Placental epithelial cell (primary cell): Measurements from ENCODE around the gene CLSTN3. TPM values are rescaled to one million over a fixed set of nuclear protein-coding genes. Genes with fewer than 3 reads are reported as not detected.

Source experiments
- small RNA-seq: library from RNA; depleted of rRNA; stranded (forward); fragments of <200 nt; gene quantifications from one replicate; pipeline ENCODE3, GENCODE V24; 2012
- total RNA-seq: library from RNA; depleted of rRNA; stranded (reverse); fragments of >200 nt; gene quantifications from 2 replicates; pipeline ENCODE4 v1.2.3, GENCODE V29; 2012

CLSTN3 gene
- 39.4 and 45.5 TPM in 2 replicates for total RNA-seq

DNA sequence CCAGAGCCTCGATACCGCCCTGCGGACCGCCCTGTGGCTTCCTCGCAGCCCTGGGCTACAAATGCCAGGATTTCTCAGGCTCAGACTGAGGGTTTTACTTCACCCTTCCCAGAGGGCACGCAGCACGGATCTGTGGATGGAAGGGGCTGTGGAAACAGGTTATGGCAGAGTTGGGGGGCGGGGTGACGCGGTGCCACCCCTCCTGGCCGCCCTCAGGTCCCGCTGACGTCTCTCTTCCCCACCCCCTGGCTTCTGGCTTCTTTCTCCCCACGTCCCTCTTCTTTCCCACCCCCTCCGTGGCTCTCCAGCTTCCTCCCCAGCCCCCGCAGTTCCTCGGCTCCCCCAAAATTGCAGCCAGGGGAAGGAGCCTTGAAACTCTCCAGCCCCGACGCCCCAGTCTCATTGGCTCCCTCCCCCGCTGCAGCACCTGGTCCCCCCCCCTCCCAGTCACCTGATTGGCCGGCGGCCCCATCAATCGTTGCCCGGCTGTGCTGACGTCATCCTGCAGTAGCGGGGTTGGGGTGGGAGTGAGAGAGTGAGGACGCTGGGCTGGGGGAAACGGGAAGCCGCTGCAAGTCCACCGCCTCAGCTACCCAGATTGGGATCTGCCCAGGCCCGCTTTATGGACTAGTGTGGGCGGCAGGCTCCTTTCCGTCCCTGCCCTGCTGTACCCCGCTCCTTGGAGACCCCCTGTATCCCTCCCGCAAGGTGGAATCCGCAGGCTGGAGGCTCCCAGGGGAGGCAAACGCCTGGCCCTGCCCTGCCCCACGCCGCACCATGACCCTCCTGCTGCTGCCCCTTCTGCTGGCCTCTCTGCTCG is at the start of gene CLSTN3:
CLSTN3 (plus strand) TSS at position 500 of the 820 bp plus-strand sequence; CDS start at position 778, 278 bp downstream.

DNA sequence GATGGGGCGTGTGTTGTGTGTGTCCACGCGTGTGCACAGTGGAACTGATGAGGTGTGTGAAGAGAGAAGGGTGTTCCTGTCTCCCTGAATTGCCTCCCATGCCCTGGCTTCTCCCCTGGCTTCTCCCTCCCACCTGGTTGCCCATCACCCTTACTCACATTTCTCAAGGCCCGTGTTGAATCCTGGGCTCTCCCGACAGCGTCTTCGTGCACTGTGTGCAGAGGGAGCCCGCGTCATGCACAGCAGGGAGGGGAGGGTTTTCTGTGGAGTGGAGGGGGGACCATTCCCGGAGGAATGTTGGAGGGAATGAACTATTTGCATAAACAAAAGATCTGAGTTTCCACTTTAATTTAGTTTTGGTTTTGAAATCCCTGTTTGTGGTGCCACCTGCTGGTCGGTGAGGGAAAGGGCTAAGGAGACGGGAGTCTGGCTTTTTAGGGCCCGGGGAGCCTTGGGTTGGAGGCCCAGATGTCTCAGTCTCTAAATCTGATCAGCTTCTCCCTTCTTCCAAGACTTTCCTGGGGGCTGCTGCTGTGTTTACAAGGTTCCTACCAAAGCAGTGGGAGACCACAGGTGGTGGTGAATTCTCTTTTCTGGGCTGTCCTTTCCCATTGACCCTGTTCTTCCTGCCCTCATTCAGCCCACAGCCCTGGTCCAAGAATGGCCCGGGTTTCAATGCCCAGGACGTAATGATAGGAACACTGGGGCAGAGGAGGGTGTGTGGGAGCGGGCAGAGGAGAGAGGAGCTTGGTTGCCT is 37.8 kb upstream of the CLSTN3 start, which contains the start of gene C1R:
C1R (minus strand) TSS at position 217 of the 757 bp plus-strand sequence; CDS start at position 160, 57 bp downstream.

DNA sequence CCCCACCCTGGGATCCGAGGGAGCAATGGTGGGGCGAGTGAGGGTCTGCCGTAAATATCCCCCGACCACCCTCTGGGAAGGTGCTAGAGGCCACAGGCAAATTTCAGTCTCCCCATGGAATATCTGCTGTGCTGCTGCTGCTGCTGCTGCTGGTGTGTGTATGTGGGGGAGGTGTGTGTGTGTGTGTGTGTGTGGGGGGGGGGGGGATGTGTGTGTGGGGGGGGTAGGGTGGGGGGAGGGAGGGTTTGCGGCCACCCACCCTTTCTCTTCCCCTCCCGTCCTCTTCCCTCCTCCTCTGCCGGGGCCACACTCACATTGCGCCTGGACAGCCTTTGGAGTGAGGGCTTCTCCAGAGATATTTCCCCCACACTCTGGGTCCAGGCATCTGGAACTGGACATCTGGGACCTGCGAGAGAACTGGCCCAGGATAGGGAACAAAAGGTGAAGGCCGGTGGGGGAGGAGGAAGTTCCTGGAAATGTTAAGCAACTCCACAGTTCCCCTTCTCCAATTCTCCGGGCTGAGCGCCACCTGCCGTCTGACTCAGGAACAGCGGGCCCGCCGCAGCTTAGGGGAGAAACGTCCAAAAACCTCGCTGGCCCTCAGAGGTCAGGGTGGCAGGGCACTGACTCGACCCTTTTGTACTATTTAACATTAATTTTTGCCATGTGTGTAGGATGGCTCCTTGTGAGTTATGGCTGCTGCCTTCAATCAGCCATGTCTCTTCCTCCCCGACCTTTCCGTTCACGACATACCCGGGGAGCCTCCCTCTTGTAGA is 21.2 kb upstream of the CLSTN3 start, which contains the start of gene C1RL:
C1RL (minus strand) TSS at position 419 of the 776 bp plus-strand sequence; CDS start at position 385, 34 bp downstream.

DNA sequence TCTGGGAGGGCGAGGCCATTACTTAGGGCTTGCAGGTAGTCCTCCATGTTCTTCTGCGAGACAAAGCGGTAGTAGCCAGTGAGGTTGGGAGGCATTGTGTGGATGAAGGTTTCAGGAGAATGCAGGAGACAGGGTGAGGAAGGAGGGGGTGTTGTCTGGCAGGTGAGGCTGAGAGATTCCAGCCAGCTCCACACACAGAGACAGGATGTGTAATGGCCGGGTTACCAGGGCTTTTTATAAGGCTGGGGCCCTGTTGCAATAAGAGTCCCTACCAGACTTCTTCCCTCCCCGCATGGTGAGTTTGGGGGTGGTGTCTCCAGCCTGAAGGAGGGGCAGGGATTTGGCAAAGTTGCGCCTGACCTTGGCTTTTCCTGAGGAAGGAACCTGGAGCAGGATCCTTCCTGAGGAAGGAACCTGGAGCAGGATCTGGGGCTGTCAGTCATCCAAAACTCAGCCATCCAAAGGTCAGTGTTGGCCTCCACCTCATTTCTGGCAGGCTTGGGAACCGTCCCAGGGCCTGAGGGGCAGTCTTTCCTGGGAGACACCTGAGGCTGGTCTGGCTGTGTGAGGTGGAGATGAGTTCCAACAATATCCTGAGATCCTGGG is 1.4 kb upstream of the CLSTN3 start, which contains the start of gene RBP5:
RBP5 (minus strand) TSS at position 209 of the 606 bp plus-strand sequence; CDS start at position 95, 114 bp downstream.

DNA sequence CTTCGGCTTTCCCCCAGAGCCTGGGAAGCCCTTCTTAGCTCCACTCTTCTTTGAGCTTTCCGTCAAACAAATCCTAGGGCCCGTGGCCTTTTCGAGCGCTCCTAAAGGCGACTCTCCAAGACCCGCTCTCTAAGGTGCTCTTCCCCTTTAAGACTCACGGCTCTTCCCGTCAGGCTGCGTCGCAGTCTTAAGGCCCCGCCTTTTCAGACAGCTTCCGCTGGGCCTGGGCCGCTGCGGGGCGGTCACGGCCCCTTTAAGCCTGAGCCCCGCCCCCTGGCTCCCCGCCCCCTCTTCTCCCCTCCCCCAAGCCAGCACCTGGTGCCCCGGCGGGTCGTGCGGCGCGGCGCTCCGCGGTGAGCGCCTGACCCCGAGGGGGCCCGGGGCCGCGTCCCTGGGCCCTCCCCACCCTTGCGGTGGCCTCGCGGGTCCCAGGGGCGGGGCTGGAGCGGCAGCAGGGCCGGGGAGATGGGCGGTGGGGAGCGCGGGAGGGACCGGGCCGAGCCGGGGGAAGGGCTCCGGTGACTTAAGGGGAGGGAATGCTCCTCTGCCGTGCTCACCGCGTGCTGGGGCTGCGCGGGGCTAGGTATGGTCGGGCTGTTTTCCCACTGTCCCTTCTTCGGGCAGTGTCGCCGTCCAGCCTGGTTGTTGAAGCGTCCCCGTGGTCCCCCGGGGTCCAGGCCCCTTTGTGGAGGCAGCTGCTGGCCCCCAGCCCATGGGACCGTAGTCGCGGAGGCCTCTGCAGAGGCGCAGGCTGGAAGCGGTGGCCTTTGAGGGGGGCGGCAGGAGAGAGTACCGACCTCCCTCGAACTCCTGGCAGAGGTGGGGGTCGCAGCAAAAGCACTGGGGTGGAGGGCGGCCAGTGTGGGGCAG is 59.5 kb downstream of the CLSTN3 start, which contains the start of gene PEX5:
PEX5 (plus strand) TSS at position 289 of the 870 bp plus-strand sequence. CDS start 692 bp downstream, outside the sequence.

Small RNA genes within 50 kb of the gene (small RNA-seq; reads per million reads assigned to genes)
- not detected for gene RNU6-485P

Other genes starting within 250 kb of the CLSTN3 start
- 8.2 and 21.6 TPM in 2 replicates for gene LRRC23, start 225.5 kb upstream of the CLSTN3 start, total RNA-seq
- 0.76 and 1.6 TPM in 2 replicates for gene ENO2, start 215.8 kb upstream of the CLSTN3 start, total RNA-seq
- gene ATN1, start 202.4 kb upstream of the CLSTN3 start, total RNA-seq = 12.7 and 23.2 TPM in 2 replicates
- gene RNU7-1, start 186.6 kb upstream of the CLSTN3 start, total RNA-seq = not detected in 2 replicates
- gene C12orf57, start 186.3 kb upstream of the CLSTN3 start, total RNA-seq = 72.8 and 133 TPM in 2 replicates
- gene PTPN6, start 179.0 kb upstream of the CLSTN3 start, total RNA-seq = 21.2 and 25.1 TPM in 2 replicates
- gene PHB2, start 159.7 kb upstream of the CLSTN3 start, total RNA-seq = 142 and 192 TPM in 2 replicates
- 24.7 and 26.0 TPM in 2 replicates for gene EMG1, start 159.5 kb upstream of the CLSTN3 start, total RNA-seq
- 18.8 and 33.6 TPM in 2 replicates for gene LPCAT3, start 111.9 kb upstream of the CLSTN3 start, total RNA-seq
- gene C1S, start 69.7 kb upstream of the CLSTN3 start, total RNA-seq = 0.87 and 6.7 TPM in 2 replicates
- 1.1 and 1.6 TPM in 2 replicates for gene C1R, start 37.9 kb upstream of the CLSTN3 start, total RNA-seq
- 23.9 and 35.7 TPM in 2 replicates for gene C1RL, start 21.2 kb upstream of the CLSTN3 start, total RNA-seq
- 0.39 TPM in 1 of 2 replicates, not detected in the other for gene RBP5, start 1.5 kb upstream of the CLSTN3 start, total RNA-seq
- gene PEX5, start 59.3 kb downstream of the CLSTN3 start, total RNA-seq = 22.0 and 23.7 TPM in 2 replicates
- not detected in 2 replicates for gene ACSM4, start 173.7 kb downstream of the CLSTN3 start, total RNA-seq